T47D (cell line): ENCODE results near the gene HSD17B12.
A peak's percentile ranks its signal among the peaks of the same experiment; 100 is the strongest.

Experiments
- DNase-seq, 2 experiments: peaks; one replicate each; pipeline versions ENCODE4 v3.0.0 to v3.0.0-alpha.2; 2011 to 2012; ENCODE audit warnings: low read depth in 1 of 2, low spot score in 1 of 2
- JUND ChIP-seq: IDR thresholded peaks from 2 replicates; pipeline ENCODE4 v1.6.1; 2012; ENCODE audit warnings: low read depth
- in situ Hi-C: cut with HindIII; loops from 2 replicates; pipeline ENCODE4 v1.10.0; 2016; ENCODE audit warnings: low sequenced_read_pairs, low pct_unique_long_range_greater_than_20kb

Gene HSD17B12

DNA sequence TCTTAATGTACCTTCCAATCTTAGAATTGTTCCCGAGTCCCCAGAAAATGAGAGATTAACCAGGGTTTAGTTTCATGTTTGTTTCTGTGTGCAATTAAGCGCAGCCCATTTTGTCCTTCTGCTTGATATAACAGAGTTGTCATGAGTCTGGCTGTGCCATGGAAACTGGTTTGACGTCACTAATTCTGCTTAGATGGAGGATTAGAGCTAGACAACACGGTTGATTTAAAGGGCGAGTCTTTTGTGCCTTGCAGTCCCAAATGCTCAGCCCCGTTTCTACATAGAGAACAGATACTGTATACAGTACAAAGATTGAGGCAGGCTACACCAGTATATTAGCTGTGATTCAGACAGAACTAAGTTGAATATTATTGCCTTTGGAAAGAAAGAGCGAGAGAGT, 154.6 kb downstream of the HSD17B12 start:
- no peak for DNase-seq
- in situ Hi-C loops, result no loop called here
- no peak for TF ChIP-seq JUND

DNA sequence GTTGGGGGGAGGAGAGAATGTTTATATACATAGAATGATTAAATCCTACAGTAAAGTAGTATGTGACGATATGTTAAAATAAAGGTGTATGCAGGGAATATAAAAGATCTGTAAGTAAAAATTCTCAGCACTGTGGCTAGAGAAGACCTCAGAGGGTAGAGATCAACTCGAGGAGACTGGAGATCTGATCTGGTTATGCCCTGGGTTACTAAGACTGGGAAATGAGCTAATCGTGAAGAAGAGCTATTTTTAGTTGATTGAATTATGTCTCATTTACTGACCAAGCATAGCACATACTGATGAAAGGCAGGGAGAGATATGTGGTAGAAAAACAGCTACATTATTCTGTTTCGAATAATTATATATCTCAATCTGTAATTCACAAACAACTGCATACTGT, 157.3 kb downstream of the HSD17B12 start:
- in situ Hi-C loops, result no loop called here
- DNase-seq, result no peak
- no peak for TF ChIP-seq JUND

- DNase-seq, result no peak
- TF ChIP-seq JUND, result no peak
- in situ Hi-C loops, result no loop called here
These were observed 161.5 kb downstream of the HSD17B12 start for GRCh38 chr11:43842021-43842420.

DNA sequence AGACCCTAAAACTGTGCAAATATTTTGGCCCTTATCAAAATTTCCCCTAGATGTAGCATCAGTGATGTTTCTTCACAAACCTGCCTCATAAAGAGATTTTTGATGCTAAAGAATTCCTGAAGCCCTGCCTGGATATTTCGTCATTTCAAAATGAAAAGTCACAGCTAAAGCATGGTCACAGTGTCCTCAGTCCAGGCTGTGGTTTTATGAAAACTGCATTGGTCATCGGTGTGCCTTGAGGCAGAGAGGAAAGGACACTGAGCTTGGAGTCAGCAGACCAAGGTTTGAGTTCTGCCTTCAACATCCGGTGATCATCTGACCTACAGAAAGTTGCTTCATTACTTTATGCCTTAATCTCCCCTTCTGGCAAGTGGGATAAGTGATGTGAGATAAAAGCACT, 165.3 kb downstream of the HSD17B12 start:
- DNase-seq, result no peak
- in situ Hi-C loops, result no loop called here

DNA sequence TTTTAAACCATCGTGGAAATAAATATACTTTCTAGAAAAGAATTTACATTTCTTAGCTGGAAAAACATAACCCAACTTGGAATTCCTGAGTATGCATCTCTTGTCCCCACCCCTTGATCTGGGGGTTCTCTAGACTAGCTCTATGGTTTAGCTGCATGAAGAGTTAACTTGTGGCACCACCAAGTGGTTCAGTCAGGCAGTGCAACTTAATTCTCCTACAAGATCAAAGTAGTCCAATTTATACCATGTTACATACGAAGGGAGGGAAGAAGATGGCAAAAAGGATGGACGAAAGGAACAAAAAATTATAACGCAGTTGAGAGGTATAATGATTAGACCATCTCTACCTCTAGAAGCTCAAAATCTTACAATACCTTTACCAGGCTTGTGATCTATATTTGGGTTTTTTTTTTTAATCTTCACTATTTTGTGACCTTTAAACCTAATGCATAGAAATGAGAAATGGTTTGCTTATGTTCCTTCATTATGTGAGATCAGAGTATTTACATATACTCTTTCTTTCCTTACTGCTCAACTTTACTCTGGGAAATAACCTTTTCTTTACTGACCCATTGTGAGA, 171.6 kb downstream of the HSD17B12 start:
- in situ Hi-C loops, result no loop called here
- no peak for TF ChIP-seq JUND
- peak; percentile 67 to 78 for DNase-seq

More for the DNA sequence above, 165.3 kb downstream of the HSD17B12 start:
- no peak for TF ChIP-seq JUND

GRCh38 chr11:43853781-43854180, 173.2 kb downstream of the HSD17B12 start:
- no peak for DNase-seq
- in situ Hi-C loops, result no loop called here
- TF ChIP-seq JUND, result no peak

GRCh38 chr11:43856993-43857392, 176.5 kb downstream of the HSD17B12 start:
- no peak for DNase-seq
- no peak for TF ChIP-seq JUND
- in situ Hi-C loops, result no loop called here

DNA sequence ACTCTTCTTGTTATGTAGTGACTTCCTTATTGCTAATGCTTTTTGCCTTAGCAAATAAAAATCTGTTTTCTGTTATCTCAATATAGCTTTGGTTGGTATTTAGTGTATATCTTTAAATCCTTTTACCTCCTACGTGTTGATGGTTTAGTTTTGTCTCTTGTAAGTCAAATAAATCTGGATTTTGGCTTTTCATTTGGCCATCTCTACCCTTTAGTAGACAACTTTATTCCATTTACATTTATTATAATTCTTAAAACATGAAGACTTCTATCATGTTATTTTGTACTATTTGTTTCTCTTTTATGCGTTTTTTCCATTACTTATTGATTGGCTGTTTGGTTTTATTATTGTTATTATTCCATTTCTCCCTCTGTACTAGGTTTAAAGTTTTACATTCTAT, 180.6 kb downstream of the HSD17B12 start:
- no peak for TF ChIP-seq JUND
- in situ Hi-C loops, result no loop called here
- DNase-seq, result no peak

DNA sequence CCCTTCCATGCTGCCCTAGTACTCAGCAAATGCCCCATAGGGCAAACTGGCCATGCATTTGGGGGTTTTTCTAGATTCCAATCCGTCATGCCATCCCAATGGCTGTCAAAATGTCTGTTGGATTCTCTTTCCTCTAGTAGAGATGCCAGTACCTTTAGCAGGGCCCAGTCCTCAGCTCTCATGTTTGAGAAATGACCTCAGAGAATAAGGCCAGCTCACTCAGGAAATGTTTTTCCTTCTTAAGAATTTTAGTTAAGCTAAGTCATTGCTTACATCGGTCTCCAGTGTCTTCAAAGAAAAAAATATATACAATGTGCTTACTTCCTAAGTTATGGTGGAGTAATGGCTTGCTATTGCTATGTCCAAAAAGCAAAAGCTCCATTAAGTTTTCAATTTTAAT, 186.0 kb downstream of the HSD17B12 start:
- in situ Hi-C loops, result no loop called here
- no peak for DNase-seq
- no peak for TF ChIP-seq JUND

- in situ Hi-C loops, result no loop called here
- TF ChIP-seq JUND, result no peak
- DNase-seq, result no peak
These were observed 186.4 kb downstream of the HSD17B12 start for GRCh38 chr11:43866969-43867368.

GRCh38 chr11:43868852-43869567, 188.5 kb downstream of the HSD17B12 start:
- DNase-seq, result no peak
- in situ Hi-C loops, result no loop called here
- TF ChIP-seq JUND, result no peak

DNA sequence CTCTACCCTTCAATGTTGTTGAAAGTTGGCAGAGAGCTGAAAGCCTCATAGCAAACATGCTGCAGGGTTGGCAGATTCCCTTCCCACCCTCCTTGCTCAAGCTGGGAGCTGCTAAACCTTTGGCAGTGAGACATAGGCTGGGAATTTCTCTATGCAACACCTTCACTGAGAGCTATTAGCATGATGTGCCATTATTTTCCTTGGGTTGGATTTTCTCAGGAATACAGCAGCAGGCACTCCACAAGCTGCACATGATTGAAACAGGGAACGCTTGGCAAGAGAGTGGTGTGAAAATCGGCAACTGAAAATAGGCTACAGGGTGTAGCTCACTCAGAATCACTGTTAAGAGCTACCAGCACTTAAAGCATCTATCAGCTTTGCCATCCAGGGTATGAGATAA, 190.5 kb downstream of the HSD17B12 start:
- DNase-seq, result no peak
- in situ Hi-C loops, result no loop called here
- TF ChIP-seq JUND, result no peak

GRCh38 chr11:43872995-43873394, 192.5 kb downstream of the HSD17B12 start:
- in situ Hi-C loops, result no loop called here
- no peak for DNase-seq
- no peak for TF ChIP-seq JUND

- in situ Hi-C loops, result no loop called here
- no peak for DNase-seq
- TF ChIP-seq JUND, result no peak
These were observed 193.5 kb downstream of the HSD17B12 start for GRCh38 chr11:43874078-43874477.
